ENCODE data around the gene PCDH15.

DNA sequence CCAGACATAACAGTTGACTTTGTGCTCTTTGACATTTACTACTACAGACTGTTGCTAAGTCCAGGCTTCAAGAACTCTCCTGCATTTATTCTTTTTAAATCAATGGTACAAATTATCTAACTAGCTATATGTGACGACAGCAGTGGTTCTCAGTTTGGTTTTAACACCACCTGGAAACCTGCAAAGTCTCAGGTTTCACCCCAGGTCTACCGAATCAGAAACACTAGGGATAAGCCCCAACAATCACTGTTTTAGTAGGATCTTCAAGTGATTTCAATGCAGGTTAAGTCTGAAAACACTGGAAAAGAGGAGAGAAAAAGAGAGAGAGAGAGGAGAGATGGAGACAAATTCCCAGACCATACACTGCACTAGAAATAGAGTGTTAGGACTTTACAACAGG, 519.0 kb downstream of the PCDH15 start:
- TF ChIP-seq, protein P1, sequence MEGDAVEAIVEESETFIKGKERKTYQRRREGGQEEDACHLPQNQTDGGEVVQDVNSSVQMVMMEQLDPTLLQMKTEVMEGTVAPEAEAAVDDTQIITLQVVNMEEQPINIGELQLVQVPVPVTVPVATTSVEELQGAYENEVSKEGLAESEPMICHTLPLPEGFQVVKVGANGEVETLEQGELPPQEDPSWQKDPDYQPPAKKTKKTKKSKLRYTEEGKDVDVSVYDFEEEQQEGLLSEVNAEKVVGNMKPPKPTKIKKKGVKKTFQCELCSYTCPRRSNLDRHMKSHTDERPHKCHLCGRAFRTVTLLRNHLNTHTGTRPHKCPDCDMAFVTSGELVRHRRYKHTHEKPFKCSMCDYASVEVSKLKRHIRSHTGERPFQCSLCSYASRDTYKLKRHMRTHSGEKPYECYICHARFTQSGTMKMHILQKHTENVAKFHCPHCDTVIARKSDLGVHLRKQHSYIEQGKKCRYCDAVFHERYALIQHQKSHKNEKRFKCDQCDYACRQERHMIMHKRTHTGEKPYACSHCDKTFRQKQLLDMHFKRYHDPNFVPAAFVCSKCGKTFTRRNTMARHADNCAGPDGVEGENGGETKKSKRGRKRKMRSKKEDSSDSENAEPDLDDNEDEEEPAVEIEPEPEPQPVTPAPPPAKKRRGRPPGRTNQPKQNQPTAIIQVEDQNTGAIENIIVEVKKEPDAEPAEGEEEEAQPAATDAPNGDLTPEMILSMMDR (IDR thresholded peaks at IDR 0.05) = no peak
- no peak for TF ChIP-seq POLR2A (IDR thresholded peaks at IDR 0.05)
